Gastroesophageal sphincter (tissue), 4 donors: ENCODE measurements around the gene CNP. TPM values are rescaled to one million over a fixed set of nuclear protein-coding genes. Genes with fewer than 3 reads are reported as not detected.

Source experiments
- ATAC-seq: fragments of 150-250 bp; one replicate; pipeline ENCODE4 v1.9.1; 2016; ENCODE audit warnings: mild to moderate bottlenecking, moderate library complexity
- H3K27ac ChIP-seq, 4 donors: fragments of 200-600 bp; sonication (generic) in 3 of 4; 1 replicate in 3 of 4; 2 replicates in 1 of 4; pipeline ENCODE4 v1.5.1; 2016 to 2019
- H3K27me3 ChIP-seq: fragments of 200-600 bp; sonication (generic); one replicate; pipeline ENCODE4 v1.5.1; 2019
- H3K36me3 ChIP-seq, 2 donors: fragments of 200-600 bp; sonication (generic); one replicate each; pipeline ENCODE4 v1.5.1; 2019; ENCODE audit warnings: control low read depth in 1 of 2
- H3K4me1 ChIP-seq, 3 donors: fragments of 200-600 bp; sonication (generic); 1 replicate in 2 of 3; 2 replicates in 1 of 3; pipeline ENCODE4 v1.5.1; 2016 to 2019; ENCODE audit warnings: control low read depth in 2 of 3
- H3K4me3 ChIP-seq, 2 donors: fragments of 200-600 bp; sonication (generic); one replicate each; pipeline ENCODE4 v1.5.1; 2019; ENCODE audit warnings: mild to moderate bottlenecking in 1 of 2, moderate library complexity in 1 of 2
- H3K9me3 ChIP-seq, 3 donors: fragments of 200-600 bp; sonication (generic); one replicate each; pipeline ENCODE4 v1.5.1; 2017 to 2019; ENCODE audit warnings: control low read depth in 2 of 3
- CTCF ChIP-seq, 4 experiments: fragments of 200-600 bp in 2 of 4; fragments of 450-650 bp in 2 of 4; sonication (generic) in 1 of 4; IDR thresholded peaks; one replicate each; pipeline ENCODE4 v1.5.1; 2017 to 2019; ENCODE audit warnings: antibody characterized with exemption in 4 of 4, mild to moderate bottlenecking in 2 of 4, moderate library complexity in 2 of 4
- EP300 ChIP-seq: sonication (generic); formaldehyde crosslinking; IDR thresholded peaks from one replicate; pipeline ENCODE4 v1.6.1; 2017; ENCODE audit warnings: antibody characterized with exemption, mild to moderate bottlenecking
- POLR2A ChIP-seq, 2 donors: fragments of 450-650 bp; IDR thresholded peaks; one replicate each; pipeline ENCODE4 v1.6.1; 2017; ENCODE audit warnings: antibody characterized with exemption in 2 of 2, mild to moderate bottlenecking in 2 of 2, moderate library complexity in 1 of 2
- POLR2AphosphoS5 ChIP-seq: sonication (generic); formaldehyde crosslinking; IDR thresholded peaks from one replicate; pipeline ENCODE4 v1.6.1; 2017; ENCODE audit warnings: antibody characterized with exemption
- WGBS, 2 donors: methylation state at CpG; one replicate each; pipeline ENCODE4 v1.1.5; 2018; ENCODE audit warnings: low coverage in 1 of 2; 5-methylcytosine and 5-hydroxymethylcytosine counted together
- total RNA-seq, 4 donors: library from RNA; depleted of rRNA; stranded (reverse); fragments of >200 nt; gene quantifications; one replicate each; pipeline ENCODE4 v1.1.0, GENCODE V29; 2016

The CNP gene
- total RNA-seq, 4 donors from 2014 or later = 56.7 to 97.9 (median 64.7) TPM

GRCh38 chr17:41968676-41969075, 2.1 kb downstream of the CNP start:
- Histone ChIP-seq H3K27ac (peak overlapping the region in 2 of 4 donors; percentile 92), H3K36me3 (peaks cover 0 to 58% of the 10 kb centered on the region in 2 donors), H3K27me3 (no peaks in the 10 kb centered on the region), H3K9me3 (no peaks in the 10 kb centered on the region), H3K4me3 (peak overlapping the region in 1 of 2 donors; percentile 81), H3K4me1 (peaks cover 0 to 78% (median 26%) of the 10 kb centered on the region in 3 donors)
- ATAC-seq = no peak
- TF ChIP-seq EP300 = no peak
- no peak for TF ChIP-seq CTCF (IDR thresholded peaks at IDR 0.05)
- TF ChIP-seq POLR2AphosphoS5 = no peak
- TF ChIP-seq POLR2A (IDR thresholded peaks at IDR 0.05) = no peak
- WGBS, 2 donors = 78 to 93% methylated on average over 3 of the region's 10 CpGs

GRCh38 chr17:41970901-41971331, 4.3 kb downstream of the CNP start:
- Histone ChIP-seq H3K4me1 (peaks cover 0 to 88% (median 23%) of the 10 kb centered on the region in 3 donors), H3K9me3 (no peaks in the 10 kb centered on the region), H3K36me3 (peaks cover 0 to 81% of the 10 kb centered on the region in 2 donors), H3K27ac (peak overlapping the region in 1 of 4 donors; percentile 28), H3K4me3 (peak overlapping the region in 1 of 2 donors; percentile 0), H3K27me3 (no peaks in the 10 kb centered on the region)
- TF ChIP-seq EP300 (no peak), CTCF (IDR thresholded peaks at IDR 0.05) (no peak)
- no peak for ATAC-seq
- 40 to 85% methylated on average over 1 to 5 of the region's 5 CpGs for WGBS, 2 donors

- 71 to 79% methylated on average over 3 to 6 of the region's 18 CpGs for WGBS, 2 donors
Measured at GRCh38 chr17:41971721-41972523, 5.3 kb downstream of the CNP start.

GRCh38 chr17:41972571-41973407, 6.2 kb downstream of the CNP start:
- H3K4me3 ChIP-seq = no peak overlapping the region
- no peaks in the 10 kb centered on the region for H3K27me3 ChIP-seq
- peak overlapping the region in 3 of 4 donors; percentile 56 to 74 (median 69) for H3K27ac ChIP-seq
- peak; percentile 10 for ATAC-seq
- peaks cover 0 to 91% (median 23%) of the 10 kb centered on the region in 3 donors for H3K4me1 ChIP-seq
- H3K36me3 ChIP-seq = peaks cover 0 to 99% of the 10 kb centered on the region in 2 donors
- H3K9me3 ChIP-seq = no peaks in the 10 kb centered on the region
- TF ChIP-seq EP300 (no peak), POLR2A (IDR thresholded peaks at IDR 0.05) (no peak), CTCF (IDR thresholded peaks at IDR 0.05) (no peak), POLR2AphosphoS5 (no peak)
- 57 to 62% methylated on average over 6 to 7 of the region's 22 CpGs for WGBS, 2 donors

More at GRCh38 chr17:41971721-41972523, 5.3 kb downstream of the CNP start:
- peak overlapping the region in 1 of 2 donors; percentile 8 for H3K4me3 ChIP-seq
- H3K4me1 ChIP-seq = peaks cover 0 to 96% (median 27%) of the 10 kb centered on the region in 3 donors
- TF ChIP-seq POLR2AphosphoS5 = no peak
- TF ChIP-seq CTCF (IDR thresholded peaks at IDR 0.05) = no peak
- TF ChIP-seq POLR2A (IDR thresholded peaks at IDR 0.05) = no peak
- no peak for TF ChIP-seq EP300
- no peaks in the 10 kb centered on the region for H3K27me3 ChIP-seq
- H3K36me3 ChIP-seq = peaks cover 0 to 91% of the 10 kb centered on the region in 2 donors
- no peaks in the 10 kb centered on the region for H3K9me3 ChIP-seq
- ATAC-seq = no peak
- peak overlapping the region in 2 of 4 donors; percentile 69 to 74 for H3K27ac ChIP-seq
